Lung (tissue), 12 donors: ENCODE data around the gene SNRPB. TPM values are rescaled to one million over a fixed set of nuclear protein-coding genes. Genes with fewer than 3 reads are reported as not detected.

Experiments
- ATAC-seq: fragments of 200-7000 bp; cut with Tn5 transposase; one replicate; pipeline ENCODE4 v1.9.1; 2020; ENCODE audit warnings: moderate number of reproducible peaks; ENCODE audit not compliant: insufficient read depth, low FRiP score
- DNase-seq, 3 donors: peaks; one replicate each; pipeline ENCODE4 v3.0.0-alpha.2; 2013 to 2017
- H3K27ac ChIP-seq, 2 donors: one replicate each; pipeline ENCODE4 v1.5.1; 2013; ENCODE audit warnings: mild to moderate bottlenecking in 2 of 2, moderate library complexity in 2 of 2, control low read depth in 1 of 2, inconsistent platforms in 1 of 2, low read depth in 1 of 2, low read length in 1 of 2
- H3K27me3 ChIP-seq, 3 donors: one replicate each; pipeline ENCODE4 v1.5.1; 2013; ENCODE audit warnings: low read length in 2 of 3; ENCODE audit not compliant: control insufficient read depth in 3 of 3, insufficient read depth in 3 of 3
- H3K36me3 ChIP-seq, 4 donors: one replicate each; pipeline ENCODE4 v1.5.1; 2013; ENCODE audit warnings: low read length in 4 of 4, mild to moderate bottlenecking in 1 of 4, moderate library complexity in 1 of 4; ENCODE audit not compliant: control insufficient read depth in 4 of 4, insufficient read depth in 4 of 4
- H3K4me1 ChIP-seq, 5 donors: one replicate each; pipeline ENCODE4 v1.5.1; 2013; ENCODE audit warnings: low read length in 5 of 5, mild to moderate bottlenecking in 2 of 5, moderate library complexity in 1 of 5; ENCODE audit not compliant: control insufficient read depth in 5 of 5, insufficient read depth in 5 of 5
- H3K4me3 ChIP-seq: one replicate; pipeline ENCODE4 v1.5.1; 2013; ENCODE audit warnings: mild to moderate bottlenecking, control low read depth, moderate library complexity
- H3K9ac ChIP-seq, 2 donors: one replicate each; pipeline ENCODE4 v1.5.1; 2013; ENCODE audit warnings: low read length in 2 of 2, control low read depth in 1 of 2; ENCODE audit not compliant: insufficient read depth in 1 of 2
- H3K9me3 ChIP-seq, 4 donors: one replicate each; pipeline ENCODE4 v1.5.1; 2013; ENCODE audit warnings: low read length in 3 of 4, mild to moderate bottlenecking in 1 of 4, moderate library complexity in 1 of 4; ENCODE audit not compliant: control insufficient read depth in 4 of 4, insufficient read depth in 3 of 4
- WGBS, 2 donors: extraction: QIAGEN DNeasy Blood & Tissue Kit; methylation state at CpG; one replicate each; pipeline ENCODE4 v1.1.7; 2013; 5-methylcytosine and 5-hydroxymethylcytosine counted together
- polyA plus RNA-seq, 2 donors: library from polyadenylated mRNA; stranded (reverse); fragments of 200-250 nt; gene quantifications; one replicate each; pipeline ENCODE4 v1.2.1, GENCODE V29; 2013
- total RNA-seq, 2 donors: library from RNA; depleted of rRNA in 1 of 2; stranded (reverse); fragments of >200 nt in 1 of 2; gene quantifications; one replicate each; pipeline ENCODE4 v1.2.1, GENCODE V29; 2014 to 2021
- TF ChIP-seq, protein P1 (sequence below): IDR thresholded peaks from 2 replicates; pipeline ENCODE4 v1.5.1; 2012; ENCODE audit warnings: mild to moderate bottlenecking; ENCODE audit errors: control extremely low read depth, extremely low read depth
- donor health status: control.
- donor health status: control.
- donor health status: Bipolar disorder and iron deficiency.
- donor health status: healthy.
- donor health status: DM: yes; HTN: yes; CAD: no.

The SNRPB gene
- total and polyA plus RNA-seq, 4 donors: 71.4 to 291 (median 178) TPM

DNA sequence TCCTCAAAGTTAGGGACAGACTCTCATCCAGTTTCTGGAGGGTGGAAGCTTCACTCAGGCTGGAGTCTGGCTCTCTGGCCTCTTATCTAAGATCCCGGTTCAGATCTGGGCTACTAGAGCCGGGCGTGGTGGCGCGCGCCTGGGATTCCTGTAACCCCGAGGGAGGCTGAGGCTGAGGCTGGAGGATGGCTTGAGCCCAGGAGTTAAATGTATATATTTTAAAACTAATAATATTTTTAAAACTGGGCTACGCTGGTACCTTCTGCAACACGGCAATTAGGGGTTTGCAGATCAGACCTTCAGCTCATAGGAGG is 38.8 kb upstream of the SNRPB start:
- peaks cover 0 to 1% (median 0%) of the 10 kb centered on the region in 4 donors for H3K36me3 ChIP-seq
- ATAC-seq (no peak), DNase-seq (no peak)
- H3K4me3 ChIP-seq: peak overlapping the region; percentile 90
- peak overlapping the region in 1 of 2 donors; percentile 87 for H3K9ac ChIP-seq
- TF ChIP-seq, protein P1, sequence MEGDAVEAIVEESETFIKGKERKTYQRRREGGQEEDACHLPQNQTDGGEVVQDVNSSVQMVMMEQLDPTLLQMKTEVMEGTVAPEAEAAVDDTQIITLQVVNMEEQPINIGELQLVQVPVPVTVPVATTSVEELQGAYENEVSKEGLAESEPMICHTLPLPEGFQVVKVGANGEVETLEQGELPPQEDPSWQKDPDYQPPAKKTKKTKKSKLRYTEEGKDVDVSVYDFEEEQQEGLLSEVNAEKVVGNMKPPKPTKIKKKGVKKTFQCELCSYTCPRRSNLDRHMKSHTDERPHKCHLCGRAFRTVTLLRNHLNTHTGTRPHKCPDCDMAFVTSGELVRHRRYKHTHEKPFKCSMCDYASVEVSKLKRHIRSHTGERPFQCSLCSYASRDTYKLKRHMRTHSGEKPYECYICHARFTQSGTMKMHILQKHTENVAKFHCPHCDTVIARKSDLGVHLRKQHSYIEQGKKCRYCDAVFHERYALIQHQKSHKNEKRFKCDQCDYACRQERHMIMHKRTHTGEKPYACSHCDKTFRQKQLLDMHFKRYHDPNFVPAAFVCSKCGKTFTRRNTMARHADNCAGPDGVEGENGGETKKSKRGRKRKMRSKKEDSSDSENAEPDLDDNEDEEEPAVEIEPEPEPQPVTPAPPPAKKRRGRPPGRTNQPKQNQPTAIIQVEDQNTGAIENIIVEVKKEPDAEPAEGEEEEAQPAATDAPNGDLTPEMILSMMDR: no peak
- H3K27me3 ChIP-seq: no peaks in the 10 kb centered on the region
- peak overlapping the region; percentile 79 to 96 for H3K27ac ChIP-seq
- no peaks in the 10 kb centered on the region for H3K9me3 ChIP-seq
- WGBS, 2 donors: 61 to 70% methylated on average over 9 of the region's 9 CpGs
- peaks cover 0 to 14% (median 5%) of the 10 kb centered on the region in 5 donors for H3K4me1 ChIP-seq

DNA sequence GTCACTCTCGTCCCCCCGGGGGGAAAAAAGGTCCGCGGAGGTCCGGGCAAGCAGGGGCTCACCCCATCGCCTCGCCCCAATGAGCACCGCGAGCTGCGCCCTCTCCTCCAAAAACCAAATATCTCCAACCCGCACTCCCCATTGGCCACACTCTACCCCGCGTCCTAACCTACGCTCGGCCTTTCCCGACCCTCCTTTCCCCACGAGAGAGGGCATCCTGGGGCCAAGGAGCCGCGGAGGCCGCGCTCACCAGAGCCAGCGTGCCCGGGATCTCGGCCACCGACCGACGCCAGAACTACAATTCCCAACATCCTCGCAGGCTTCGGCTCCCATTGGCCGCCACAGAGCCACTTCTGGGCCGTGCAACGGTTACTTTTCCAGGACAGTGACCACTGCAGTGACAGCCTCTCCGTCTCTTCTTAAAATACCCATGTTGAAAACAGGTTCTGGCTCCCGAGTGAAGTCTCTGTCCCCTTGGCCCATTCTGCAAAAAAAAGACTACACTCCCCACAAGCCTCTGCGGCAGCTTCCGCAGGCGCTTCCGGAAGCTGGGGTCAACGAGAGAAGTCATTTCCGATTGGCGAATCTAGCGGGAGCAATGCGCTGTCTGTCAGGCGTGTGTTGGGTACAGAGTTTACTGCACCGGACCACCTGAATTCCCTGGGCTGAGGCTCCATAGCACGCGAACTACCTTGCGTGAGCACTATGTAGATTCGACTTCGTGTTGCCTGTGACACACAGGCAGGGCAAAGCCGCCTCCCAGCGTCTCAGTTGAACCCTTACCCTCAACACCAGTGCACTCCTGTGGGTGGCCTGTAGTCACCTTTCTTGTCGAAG is 38.3 kb upstream of the SNRPB start, which contains the start of gene ZNF343:
Gene ZNF343, minus strand, starts transcription at position 285 of the 837 bp plus-strand sequence. CDS start 15,020 bp downstream, outside the sequence.
- ATAC-seq (peak; percentile 94), DNase-seq (peak; percentile 88 to 92 (median 91))
- Histone ChIP-seq H3K36me3 (peaks cover 0 to 1% (median 0%) of the 10 kb centered on the region in 4 donors), H3K9me3 (no peaks in the 10 kb centered on the region), H3K9ac (peak within 1 kb of the TSS; percentile 60 to 87), H3K27ac (peak within 1 kb of the TSS; percentile 79 to 96), H3K27me3 (no peaks in the 10 kb centered on the region), H3K4me3 (peak within 1 kb of the TSS; percentile 90), H3K4me1 (peaks cover 0 to 14% (median 5%) of the 10 kb centered on the region in 5 donors)
- TF ChIP-seq, protein P1: no peak
- 1% methylated on average over 53 of the region's 53 CpGs for WGBS, 2 donors

DNA sequence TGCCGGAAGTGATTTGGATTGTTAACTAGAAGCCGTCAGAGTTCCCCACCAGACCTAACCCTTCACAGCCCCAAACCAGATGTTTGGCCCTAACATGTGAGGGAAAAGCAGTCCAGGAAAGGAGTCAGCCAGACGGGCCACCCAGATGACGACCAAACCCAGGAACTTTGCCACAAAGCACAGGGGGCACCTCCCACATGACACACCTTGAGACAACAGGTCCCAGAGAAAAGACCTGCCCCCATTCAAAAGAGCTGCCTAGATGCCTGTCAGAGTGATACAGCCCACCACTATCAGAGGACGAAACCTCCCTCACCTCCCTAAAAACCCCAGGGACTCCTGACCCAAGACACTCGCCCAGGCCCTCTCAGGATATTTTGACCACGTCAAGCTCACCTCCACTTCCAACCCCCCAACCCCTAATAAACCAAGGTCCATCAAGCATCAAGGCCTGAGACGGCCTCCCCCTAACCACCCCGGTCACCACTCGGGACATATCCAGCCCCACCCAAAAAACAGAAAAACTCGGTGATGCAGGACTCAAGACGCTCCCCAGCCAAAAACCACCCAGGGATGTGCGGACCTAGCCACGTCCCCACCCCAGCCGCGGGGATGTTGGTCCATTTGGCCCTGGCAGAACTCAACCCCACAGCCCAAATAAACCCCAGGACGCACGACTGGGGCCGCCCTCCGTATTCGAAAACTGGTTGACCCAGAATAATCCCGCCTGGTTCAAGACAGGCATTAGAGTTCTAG is 37.5 kb upstream of the SNRPB start:
- TF ChIP-seq, protein P1: no peak
- H3K36me3 ChIP-seq: peaks cover 0 to 1% (median 0%) of the 10 kb centered on the region in 4 donors
- no peaks in the 10 kb centered on the region for H3K9me3 ChIP-seq
- ATAC-seq (peak; percentile 24), DNase-seq (peak in 2 of 3 donors; percentile 10 to 13)
- peaks cover 0 to 14% (median 5%) of the 10 kb centered on the region in 5 donors for H3K4me1 ChIP-seq
- H3K27me3 ChIP-seq: no peaks in the 10 kb centered on the region
- peak overlapping the region; percentile 90 for H3K4me3 ChIP-seq
- peak overlapping the region; percentile 60 to 65 for H3K9ac ChIP-seq
- 16 to 18% methylated on average over 22 of the region's 22 CpGs for WGBS, 2 donors
- peak overlapping the region; percentile 79 to 96 for H3K27ac ChIP-seq
